H9 (cell line): ENCODE results near the gene NCKAP5. TPM values are rescaled to one million over a fixed set of nuclear protein-coding genes. Genes with fewer than 3 reads are reported as not detected.

Experiments
- DNase-seq: peaks from one replicate; pipeline ENCODE4 v3.0.0-alpha.2; 2017
- H2AFZ ChIP-seq: one replicate; pipeline ENCODE4 v1.6.1; 2013; ENCODE audit warnings: mild to moderate bottlenecking, low read length, control low read depth, moderate library complexity
- H2AK5ac ChIP-seq: 2 replicates; pipeline ENCODE4 v1.6.1; 2013; ENCODE audit warnings: low read length, control low read depth, mixed read lengths; ENCODE audit not compliant: insufficient read length
- H2BK120ac ChIP-seq: one replicate; pipeline ENCODE4 v1.6.1; 2013; ENCODE audit warnings: low read depth, mild to moderate bottlenecking, low read length, control low read depth, inconsistent platforms; ENCODE audit not compliant: poor library complexity, severe bottlenecking
- H2BK12ac ChIP-seq: 2 replicates; pipeline ENCODE4 v1.6.1; 2013; ENCODE audit warnings: low read length, control low read depth, mixed read lengths, low read depth; ENCODE audit not compliant: insufficient read length
- H2BK15ac ChIP-seq: 2 replicates; pipeline ENCODE4 v1.6.1; 2013; ENCODE audit warnings: low read depth, low read length, control low read depth
- H2BK20ac ChIP-seq: one replicate; pipeline ENCODE4 v1.6.1; 2013; ENCODE audit warnings: low read depth, mild to moderate bottlenecking, low read length, control low read depth, inconsistent platforms; ENCODE audit not compliant: poor library complexity, severe bottlenecking
- H2BK5ac ChIP-seq: 2 replicates; pipeline ENCODE4 v1.6.1; 2013; ENCODE audit warnings: low read length, control low read depth, mixed read lengths; ENCODE audit not compliant: insufficient read length
- H3K14ac ChIP-seq: 2 replicates; pipeline ENCODE4 v1.6.1; 2013; ENCODE audit warnings: low read length, control low read depth; ENCODE audit not compliant: insufficient read depth
- H3K18ac ChIP-seq: 2 replicates; pipeline ENCODE4 v1.6.1; 2013; ENCODE audit warnings: low read depth, mild to moderate bottlenecking, mixed read lengths, low read length, control low read depth; ENCODE audit not compliant: insufficient read length
- H3K23ac ChIP-seq: 2 replicates; pipeline ENCODE4 v1.6.1; 2013; ENCODE audit warnings: low read length, control low read depth, mixed read lengths, low read depth; ENCODE audit not compliant: insufficient read length
- H3K23me2 ChIP-seq: 2 replicates; pipeline ENCODE4 v1.6.1; 2013; ENCODE audit warnings: low read depth, mild to moderate bottlenecking, mixed read lengths, low read length, control low read depth; ENCODE audit not compliant: insufficient read length, poor library complexity, severe bottlenecking
- H3K27ac ChIP-seq: 2 replicates; pipeline ENCODE4 v1.5.1; 2013; ENCODE audit warnings: low read length, control low read depth, mixed read lengths, low read depth; ENCODE audit not compliant: insufficient read length
- H3K27me3 ChIP-seq: 2 replicates; pipeline ENCODE4 v1.6.1; 2013; ENCODE audit warnings: low read length, control low read depth, inconsistent platforms; ENCODE audit not compliant: insufficient read depth
- H3K4ac ChIP-seq: 2 replicates; pipeline ENCODE4 v1.6.1; 2013; ENCODE audit warnings: low read depth, mild to moderate bottlenecking, control low read depth, inconsistent platforms, low read length, moderate library complexity
- H3K4me1 ChIP-seq: 2 replicates; pipeline ENCODE4 v1.6.1; 2013; ENCODE audit warnings: low read length, control low read depth, inconsistent platforms; ENCODE audit not compliant: insufficient read depth
- H3K4me2 ChIP-seq: 2 replicates; pipeline ENCODE4 v1.6.1; 2013; ENCODE audit warnings: low read length, control low read depth, mixed read lengths; ENCODE audit not compliant: insufficient read length, insufficient read depth
- H3K56ac ChIP-seq: 2 replicates; pipeline ENCODE4 v1.6.1; 2013; ENCODE audit warnings: low read depth, mild to moderate bottlenecking, mixed read lengths, low read length, control low read depth; ENCODE audit not compliant: insufficient read length
- H3K79me1 ChIP-seq: 2 replicates; pipeline ENCODE4 v1.6.1; 2013; ENCODE audit warnings: low read depth, mild to moderate bottlenecking, moderate library complexity, low read length, control low read depth, inconsistent platforms; ENCODE audit not compliant: insufficient read depth, poor library complexity, severe bottlenecking
- H3K79me2 ChIP-seq: 2 replicates; pipeline ENCODE4 v1.6.1; 2013; ENCODE audit warnings: low read length, control low read depth, inconsistent platforms; ENCODE audit not compliant: insufficient read depth
- H3K9ac ChIP-seq: 2 replicates; pipeline ENCODE4 v1.6.1; 2013; ENCODE audit warnings: low read length, control low read depth, mixed read lengths; ENCODE audit not compliant: insufficient read length; ENCODE audit errors: extremely low read depth
- H3K9me3 ChIP-seq: one replicate; pipeline ENCODE4 v1.6.1; 2013; ENCODE audit warnings: low read depth, low read length, inconsistent platforms; ENCODE audit not compliant: control insufficient read depth
- H3T11ph ChIP-seq: one replicate; pipeline ENCODE4 v1.6.1; 2013; ENCODE audit warnings: mild to moderate bottlenecking, low read length, control low read depth, inconsistent platforms
- H4K20me1 ChIP-seq: one replicate; pipeline ENCODE4 v1.6.1; 2013; ENCODE audit not compliant: control insufficient read depth, insufficient read length, insufficient read depth
- H4K5ac ChIP-seq: 2 replicates; pipeline ENCODE4 v1.6.1; 2013; ENCODE audit warnings: low read depth, mild to moderate bottlenecking, mixed read lengths, low read length, control low read depth; ENCODE audit not compliant: insufficient read length
- H4K8ac ChIP-seq: replicated peaks from 2 replicates; pipeline ENCODE4 v1.6.1; 2013; ENCODE audit warnings: low read length, control low read depth, mixed read lengths, low read depth; ENCODE audit not compliant: insufficient read length
- H4K91ac ChIP-seq: 2 replicates; pipeline ENCODE4 v1.6.1; 2013; ENCODE audit warnings: low read depth, mild to moderate bottlenecking, moderate library complexity, mixed read lengths, low read length, control low read depth; ENCODE audit not compliant: insufficient read length
- H3K27ac Mint-ChIP-seq, 3 experiments: 2 replicates in 2 of 3; 3 replicates in 1 of 3; pipeline ENCODE4 v1.8.0; 2020 to 2021; ENCODE audit warnings: mixed read lengths in 3 of 3, mild to moderate bottlenecking in 1 of 3, moderate library complexity in 1 of 3
- H3K27me3 Mint-ChIP-seq: 2 replicates; pipeline ENCODE4 v1.8.0; 2021; ENCODE audit warnings: low read depth, mild to moderate bottlenecking, moderate library complexity, mixed read lengths
- H3K36me3 Mint-ChIP-seq, 3 experiments: 2 replicates in 2 of 3; 3 replicates in 1 of 3; pipeline ENCODE4 v1.8.0; 2020 to 2021; ENCODE audit warnings: low read depth in 3 of 3, mixed read lengths in 3 of 3; ENCODE audit not compliant: insufficient read depth in 1 of 3
- H3K4me1 Mint-ChIP-seq, 2 experiments: 2 replicates each; pipeline ENCODE4 v1.8.0; 2020; ENCODE audit warnings: mixed read lengths in 2 of 2
- H3K4me3 Mint-ChIP-seq, 2 experiments: 2 replicates in 1 of 2; 3 replicates in 1 of 2; pipeline ENCODE4 v1.8.0; 2020 to 2021; ENCODE audit warnings: mild to moderate bottlenecking in 2 of 2, mixed read lengths in 2 of 2, moderate library complexity in 1 of 2
- H3K9me3 Mint-ChIP-seq, 2 experiments: 2 replicates in 1 of 2; 3 replicates in 1 of 2; pipeline ENCODE4 v1.8.0; 2020; ENCODE audit warnings: mild to moderate bottlenecking in 2 of 2, mixed read lengths in 2 of 2, moderate library complexity in 1 of 2
- CTCF ChIP-seq: fragments of 200-600 bp; sonication (generic); conservative IDR thresholded peaks from 3 replicates; pipeline ENCODE4 v1.8.0; 2021; ENCODE audit warnings: antibody characterized with exemption, mild to moderate bottlenecking
- WGBS: extraction: QIAGEN DNeasy Blood & Tissue Kit; methylation state at CpG from one replicate; pipeline ENCODE4 v1.1.7; 2013; ENCODE audit warnings: missing lambda C conversion rate, low lambda C conversion rate, mixed read lengths; ENCODE audit not compliant: insufficient read length; ENCODE audit errors: extremely low coverage; 5-methylcytosine and 5-hydroxymethylcytosine counted together
- total RNA-seq: library from RNA; stranded (reverse); gene quantifications from 2 replicates; pipeline ENCODE4 v1.2.1, GENCODE V29; 2021

NCKAP5 gene
- total RNA-seq, 1 experiment from 2014 or later: 0.26 TPM

DNA sequence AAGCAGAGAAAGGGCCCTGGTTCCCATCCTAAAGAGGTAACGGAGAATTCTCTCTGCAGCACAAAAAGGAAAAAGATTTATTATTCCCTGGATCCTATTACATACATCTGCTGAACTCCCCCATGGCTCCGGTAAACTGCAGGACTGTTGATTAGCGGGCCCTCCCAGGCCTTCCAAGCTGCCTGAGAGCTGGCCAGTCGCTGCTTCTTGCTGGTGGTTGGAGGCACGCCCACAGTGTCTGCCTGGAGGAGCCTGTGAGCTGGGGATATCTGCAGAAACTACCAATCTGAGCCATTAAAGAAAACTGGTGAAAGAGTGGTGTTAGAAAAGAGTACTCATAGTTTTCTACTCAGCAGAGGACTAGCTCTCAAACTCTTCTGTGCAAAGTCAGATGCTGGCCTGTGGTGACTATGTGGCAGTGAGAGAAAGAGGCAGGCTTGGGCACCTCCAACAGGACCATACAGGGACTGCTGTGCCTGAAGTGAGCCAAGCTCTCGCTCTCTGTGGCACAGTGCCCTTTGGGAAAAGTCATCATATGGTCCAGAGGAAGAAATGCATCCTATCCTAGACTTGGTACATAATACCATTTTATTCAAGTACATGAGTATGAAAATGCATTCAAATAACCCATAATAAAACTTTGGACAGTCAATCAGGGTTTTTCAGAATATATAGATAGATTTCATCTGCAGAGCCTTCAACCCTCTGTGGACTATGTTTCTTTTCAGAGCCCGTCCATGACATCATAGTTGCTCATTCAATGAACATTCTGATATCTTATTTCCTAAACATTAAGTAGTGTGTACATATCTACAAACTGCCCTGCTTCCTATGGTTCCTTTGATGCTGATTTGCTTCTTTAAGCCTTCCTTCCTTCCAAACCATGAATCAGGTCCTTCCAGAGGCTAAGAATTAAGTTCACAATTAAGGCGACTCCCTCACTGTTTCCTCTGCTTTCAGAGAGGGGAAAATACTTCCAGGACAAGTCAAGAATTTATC, 656.2 kb downstream of the NCKAP5 start:
- Histone ChIP-seq H3K4me1 (no peaks in the 10 kb centered on the region), H3K79me2 (no peaks in the 10 kb centered on the region), H3K9ac (no peak overlapping the region), H4K5ac (no peak overlapping the region), H4K8ac (no peak overlapping the region), H3K23me2 (no peaks in the 10 kb centered on the region), H4K91ac (no peak overlapping the region), H3K27ac (no peak overlapping the region), H2BK15ac (no peak overlapping the region), H3T11ph (no peak overlapping the region), H3K4ac (no peak overlapping the region), H3K56ac (no peak overlapping the region), H3K18ac (no peak overlapping the region), H2BK20ac (no peak overlapping the region), H3K9me3 (no peaks in the 10 kb centered on the region), H3K23ac (no peak overlapping the region), H2BK12ac (no peak overlapping the region), H2AFZ (no peak overlapping the region), H3K14ac (no peak overlapping the region; the same call in 1 of the 2 replicates), H3K4me2 (no peak overlapping the region), H3K27me3 (no peaks in the 10 kb centered on the region), H2AK5ac (no peak overlapping the region), H3K79me1 (no peaks in the 10 kb centered on the region), H2BK5ac (no peak overlapping the region), H4K20me1 (no peaks in the 10 kb centered on the region), H2BK120ac (no peak overlapping the region)
- peaks cover 3 to 5% of the 10 kb centered on the region in 2 experiments; a peak in 4 of 5 replicates for H3K9me3 Mint-ChIP-seq
- no peaks in the 10 kb centered on the region for H3K27me3 Mint-ChIP-seq
- peaks cover 0 to 4% (median 0%) of the 10 kb centered on the region in 3 experiments; a peak in 1 of 7 replicates for H3K36me3 Mint-ChIP-seq
- H3K27ac Mint-ChIP-seq: peak overlapping the region in 2 of 3 experiments; percentile 57 to 72; a peak in 1 of 7 replicates
- peak; percentile 60 for DNase-seq
- no CpG with 5 or more reads among the region's 8 CpGs for WGBS
- TF ChIP-seq CTCF: peak; percentile 61
- H3K4me1 Mint-ChIP-seq: peaks cover 6 to 7% of the 10 kb centered on the region in 2 experiments; a peak in 3 of 4 replicates
- no peak overlapping the region for H3K4me3 Mint-ChIP-seq
